Aorta (tissue), 5 donors: ENCODE measurements around the gene UBE2J1. TPM values are rescaled to one million over a fixed set of nuclear protein-coding genes. Genes with fewer than 3 reads are reported as not detected.

ENCODE experiments used
- ATAC-seq: fragments of 200-7000 bp; cut with Tn5 transposase; one replicate; pipeline ENCODE4 v1.9.1; 2022; ENCODE audit warnings: moderate library complexity; ENCODE audit not compliant: low FRiP score
- DNase-seq, 2 donors: peaks; one replicate each; pipeline ENCODE4 v3.0.0-alpha.2; 2020
- H3K27ac ChIP-seq, 2 donors: one replicate each; pipeline ENCODE4 v1.5.1; 2013; ENCODE audit warnings: low read length in 2 of 2, mild to moderate bottlenecking in 2 of 2, moderate library complexity in 2 of 2, control low read depth in 1 of 2, inconsistent platforms in 1 of 2, low read depth in 1 of 2
- H3K27me3 ChIP-seq, 2 donors: one replicate each; pipeline ENCODE4 v1.6.1; 2013; ENCODE audit warnings: control low read depth in 1 of 2, low read length in 1 of 2, mild to moderate bottlenecking in 1 of 2, moderate library complexity in 1 of 2; ENCODE audit not compliant: insufficient read depth in 2 of 2, control insufficient read depth in 1 of 2
- H3K36me3 ChIP-seq, 2 donors: one replicate each; pipeline ENCODE4 v1.6.1; 2013; ENCODE audit warnings: control low read depth in 1 of 2, low read length in 1 of 2, mild to moderate bottlenecking in 1 of 2; ENCODE audit not compliant: insufficient read depth in 2 of 2, control insufficient read depth in 1 of 2
- H3K4me1 ChIP-seq, 2 donors: one replicate each; pipeline ENCODE4 v1.6.1; 2013; ENCODE audit warnings: low read length in 2 of 2, control low read depth in 1 of 2, mild to moderate bottlenecking in 1 of 2, moderate library complexity in 1 of 2; ENCODE audit not compliant: insufficient read depth in 2 of 2, control insufficient read depth in 1 of 2
- H3K4me3 ChIP-seq, 2 donors: one replicate each; pipeline ENCODE4 v1.5.1; 2013; ENCODE audit warnings: low read length in 2 of 2, control low read depth in 1 of 2, mild to moderate bottlenecking in 1 of 2
- H3K9me3 ChIP-seq: one replicate; pipeline ENCODE4 v1.6.1; 2013; ENCODE audit warnings: mild to moderate bottlenecking, low read length; ENCODE audit not compliant: control insufficient read depth
- WGBS, 2 donors: extraction: QIAGEN DNeasy Blood & Tissue Kit; methylation state at CpG; one replicate each; pipeline ENCODE4 v1.1.7; 2013; 5-methylcytosine and 5-hydroxymethylcytosine counted together
- intact Hi-C, 2 donors: fragments of 100-400 bp; cut with DNase I; formaldehyde crosslinking; loops; one replicate each; pipeline versions ENCODE4 v1.14.2 to v1.15.0; 2022
- polyA plus RNA-seq, 2 donors: library from polyadenylated mRNA; stranded (reverse); fragments of 200-250 nt; gene quantifications; one replicate each; pipeline ENCODE4 v1.2.3, GENCODE V29; 2013
- total RNA-seq, 2 donors: library from RNA; stranded (reverse); fragmentation: NEBNext Ultra II Directional; extraction: Animal tissue kit (Norgen Biotek cat#: 25700); gene quantifications; one replicate each; pipeline ENCODE4 v1.2.1, GENCODE V29; 2021
- donor health status: healthy with polysubstance abuse.
- donor health status: Bipolar disorder and iron deficiency.
- donor health status: DM: no; HTN: no; CAD: no.
- donor health status: DM: no; HTN: no; CAD: no.
- donor health status: DM: yes; HTN: yes; CAD: no.

UBE2J1 gene
- total and polyA plus RNA-seq, 4 donors, result 18.6 to 38.7 (median 31.9) TPM

GRCh38 chr6:89346433-89346832 is 6.1 kb downstream of the UBE2J1 start:
- 78 to 82% methylated on average over 4 of the region's 4 CpGs for WGBS, 2 donors
- no peak overlapping the region for H3K4me3 ChIP-seq
- intact Hi-C loops, result no loop called here
- H3K27me3 ChIP-seq, result no peaks in the 10 kb centered on the region
- no peak for ATAC-seq
- no peak overlapping the region for H3K27ac ChIP-seq
- DNase-seq, result no peak
- H3K9me3 ChIP-seq, result no peaks in the 10 kb centered on the region
- H3K4me1 ChIP-seq, result peaks cover 0 to 1% of the 10 kb centered on the region in 2 donors
- H3K36me3 ChIP-seq, result peaks cover 0 to 1% of the 10 kb centered on the region in 2 donors

- H3K4me3 ChIP-seq, result no peak overlapping the region
- peaks cover 0 to 3% of the 10 kb centered on the region in 2 donors for H3K4me1 ChIP-seq
- H3K27me3 ChIP-seq, result no peaks in the 10 kb centered on the region
- intact Hi-C loops, result no loop called here
- H3K9me3 ChIP-seq, result no peaks in the 10 kb centered on the region
- WGBS, 2 donors, result 69 to 79% methylated on average over 2 of the region's 2 CpGs
- no peak overlapping the region for H3K27ac ChIP-seq
- ATAC-seq (no peak), DNase-seq (no peak)
- peaks cover 3 to 4% of the 10 kb centered on the region in 2 donors for H3K36me3 ChIP-seq
These were observed 13.0 kb downstream of the UBE2J1 start for GRCh38 chr6:89339565-89339964.

- H3K36me3 ChIP-seq, result peaks cover 2 to 3% of the 10 kb centered on the region in 2 donors
These were observed 17.4 kb downstream of the UBE2J1 start for GRCh38 chr6:89335164-89335563.

GRCh38 chr6:89330910-89331309 is 21.6 kb downstream of the UBE2J1 start:
- intact Hi-C loops, result no loop called here
- no peak overlapping the region for H3K4me3 ChIP-seq
- no peaks in the 10 kb centered on the region for H3K9me3 ChIP-seq
- H3K27me3 ChIP-seq, result no peaks in the 10 kb centered on the region
- no peaks in the 10 kb centered on the region for H3K4me1 ChIP-seq
- WGBS, 2 donors, result 97 to 100% methylated on average over 1 of the region's 1 CpG
- peaks cover 3 to 4% of the 10 kb centered on the region in 2 donors for H3K36me3 ChIP-seq
- DNase-seq, result no peak
- H3K27ac ChIP-seq, result no peak overlapping the region
- no peak for ATAC-seq

More at GRCh38 chr6:89335164-89335563, 17.4 kb downstream of the UBE2J1 start:
- WGBS, 2 donors, result 81 to 88% methylated on average over 3 of the region's 3 CpGs
- no peaks in the 10 kb centered on the region for H3K9me3 ChIP-seq
- intact Hi-C loops, result no loop called here
- ATAC-seq, result no peak
- no peak overlapping the region for H3K27ac ChIP-seq
- H3K27me3 ChIP-seq, result no peaks in the 10 kb centered on the region
- DNase-seq, result no peak
- H3K4me1 ChIP-seq, result peaks cover 0 to 3% of the 10 kb centered on the region in 2 donors
- H3K4me3 ChIP-seq, result no peak overlapping the region

GRCh38 chr6:89328976-89329375 is 23.5 kb downstream of the UBE2J1 start:
- 86 to 95% methylated on average over 1 of the region's 1 CpG for WGBS, 2 donors
- DNase-seq (no peak), ATAC-seq (no peak)
- Histone ChIP-seq H3K27me3 (no peaks in the 10 kb centered on the region), H3K36me3 (peaks cover 4 to 7% of the 10 kb centered on the region in 2 donors), H3K27ac (no peak overlapping the region), H3K9me3 (no peaks in the 10 kb centered on the region), H3K4me3 (no peak overlapping the region), H3K4me1 (no peaks in the 10 kb centered on the region)
- intact Hi-C loops, result no loop called here

GRCh38 chr6:89324304-89324703 is 28.2 kb downstream of the UBE2J1 start:
- Histone ChIP-seq H3K4me1 (no peaks in the 10 kb centered on the region), H3K36me3 (peaks cover 4 to 7% of the 10 kb centered on the region in 2 donors)
- WGBS, 2 donors, result 89 to 93% methylated on average over 3 of the region's 3 CpGs

GRCh38 chr6:89323511-89323971 is 29.0 kb downstream of the UBE2J1 start:
- no peaks in the 10 kb centered on the region for H3K4me1 ChIP-seq
- H3K27me3 ChIP-seq, result no peaks in the 10 kb centered on the region
- peaks cover 4 to 7% of the 10 kb centered on the region in 2 donors for H3K36me3 ChIP-seq
- H3K4me3 ChIP-seq, result no peak overlapping the region
- H3K9me3 ChIP-seq, result no peaks in the 10 kb centered on the region
- ATAC-seq (no peak), DNase-seq (no peak)
- WGBS, 2 donors, result 57 to 58% methylated on average over 3 of the region's 3 CpGs
- intact Hi-C loops, result no loop called here
- H3K27ac ChIP-seq, result no peak overlapping the region

More at GRCh38 chr6:89324304-89324703, 28.2 kb downstream of the UBE2J1 start:
- no peak overlapping the region for H3K27ac ChIP-seq
- no peaks in the 10 kb centered on the region for H3K27me3 ChIP-seq
- intact Hi-C loops, result no loop called here
- no peak overlapping the region for H3K4me3 ChIP-seq
- ATAC-seq (no peak), DNase-seq (no peak)
- H3K9me3 ChIP-seq, result no peaks in the 10 kb centered on the region

GRCh38 chr6:89321131-89321970 is 31.2 kb downstream of the UBE2J1 start:
- DNase-seq (no peak), ATAC-seq (no peak)
- intact Hi-C loops, result no loop called here
- no peak overlapping the region for H3K4me3 ChIP-seq
- H3K4me1 ChIP-seq, result no peaks in the 10 kb centered on the region
- H3K9me3 ChIP-seq, result no peaks in the 10 kb centered on the region
- H3K27me3 ChIP-seq, result no peaks in the 10 kb centered on the region
- peaks cover 2 to 4% of the 10 kb centered on the region in 2 donors for H3K36me3 ChIP-seq
- 86 to 89% methylated on average over 9 of the region's 9 CpGs for WGBS, 2 donors
- no peak overlapping the region for H3K27ac ChIP-seq

GRCh38 chr6:89320012-89320559 is 32.4 kb downstream of the UBE2J1 start:
- no peak for DNase-seq
- intact Hi-C loops, result no loop called here
- WGBS, 2 donors, result 89 to 90% methylated on average over 6 of the region's 6 CpGs
- Histone ChIP-seq H3K36me3 (peaks cover 2 to 4% of the 10 kb centered on the region in 2 donors), H3K27ac (no peak overlapping the region), H3K9me3 (no peaks in the 10 kb centered on the region), H3K27me3 (no peaks in the 10 kb centered on the region), H3K4me1 (no peaks in the 10 kb centered on the region), H3K4me3 (no peak overlapping the region)
- no peak for ATAC-seq
